B cell (primary cell): ENCODE data around the gene ZNF775. TPM values are rescaled to one million over a fixed set of nuclear protein-coding genes. Genes with fewer than 3 reads are reported as not detected.

Experiments used
- ATAC-seq: fragments of 200-7000 bp; cut with Tn5 transposase; one replicate; pipeline ENCODE4 v1.10.0; 2021; ENCODE audit warnings: low read depth, mild to moderate bottlenecking, moderate number of reproducible peaks, moderate library complexity
- CTCF ChIA-PET: fragments of 350-600 bp; sonication (Branson Sonifier 250); formaldehyde crosslinking; loops from one replicate; lab custom pipeline; 2021; ENCODE audit warnings: antibody characterized with exemption, inconsistent platforms; lab: Charles Lee
- POLR2A ChIA-PET: fragments of 350-600 bp; sonication (Branson Sonifier 250); formaldehyde crosslinking; loops from one replicate; lab custom pipeline; 2021; ENCODE audit warnings: antibody characterized with exemption; lab: Charles Lee
- DNase-seq: peaks from one replicate; pipeline ENCODE4 v3.0.0; 2013
- H2AFZ ChIP-seq: 2 replicates; pipeline ENCODE4 v1.6.1; 2012; ENCODE audit warnings: mild to moderate bottlenecking, low read depth, low read length; ENCODE audit not compliant: insufficient read depth, poor library complexity, severe bottlenecking
- H3K27ac ChIP-seq, 2 donors: 1 replicate in 1 of 2; 2 replicates in 1 of 2; pipeline ENCODE4 v1.5.1; 2012 to 2013; ENCODE audit warnings: low read length in 2 of 2, mild to moderate bottlenecking in 2 of 2, moderate library complexity in 1 of 2
- H3K27me3 ChIP-seq, 4 experiments: fragments of 200-600 bp in 1 of 4; sonication (generic) in 1 of 4; replicated peaks in 1 of 4; 1 replicate in 2 of 4; 2 replicates in 2 of 4; pipeline versions ENCODE4 v1.6.1 to v1.7.0; 2013 to 2016; ENCODE audit warnings: low read length in 3 of 4, mild to moderate bottlenecking in 2 of 4, mixed read lengths in 1 of 4, moderate library complexity in 1 of 4; ENCODE audit not compliant: insufficient read depth in 4 of 4, control insufficient read depth in 3 of 4; ENCODE audit errors: control extremely low read depth in 1 of 4
- H3K36me3 ChIP-seq, 2 experiments: replicated peaks in 1 of 2; 1 replicate in 1 of 2; 2 replicates in 1 of 2; pipeline versions ENCODE4 v1.6.1 to v1.7.1; 2013; ENCODE audit warnings: low read length in 1 of 2; ENCODE audit not compliant: insufficient read depth in 2 of 2, control insufficient read depth in 1 of 2; ENCODE audit errors: control extremely low read depth in 1 of 2, extremely low read depth in 1 of 2
- H3K4me1 ChIP-seq, 2 donors: fragments of 200-600 bp in 1 of 2; sonication (generic) in 1 of 2; 1 replicate in 1 of 2; 2 replicates in 1 of 2; pipeline versions ENCODE4 v1.5.1 to v1.6.1; 2013 to 2017; ENCODE audit warnings: low read length in 2 of 2; ENCODE audit not compliant: control insufficient read depth in 2 of 2, insufficient read depth in 2 of 2
- H3K4me2 ChIP-seq: replicated peaks from 2 replicates; pipeline ENCODE3; 2012; ENCODE audit warnings: mild to moderate bottlenecking, low read depth, low read length; ENCODE audit not compliant: poor library complexity, severe bottlenecking
- H3K4me3 ChIP-seq, 5 experiments: fragments of 200-600 bp in 1 of 5; sonication (generic) in 1 of 5; 1 replicate in 3 of 5; 2 replicates in 2 of 5; pipeline versions ENCODE4 v1.5.1 to v1.7.0; 2011 to 2016; ENCODE audit warnings: low read length in 4 of 5, mild to moderate bottlenecking in 4 of 5, low read depth in 2 of 5, control low read depth in 1 of 5, moderate library complexity in 1 of 5; ENCODE audit not compliant: insufficient read depth in 1 of 5; ENCODE audit errors: control extremely low read depth in 1 of 5, extremely low read depth in 1 of 5
- H3K79me2 ChIP-seq: fragments of 200-600 bp; sonication (generic); one replicate; pipeline ENCODE4 v1.6.0; 2016; ENCODE audit warnings: low read length; ENCODE audit not compliant: control insufficient read depth, insufficient read depth
- H3K9ac ChIP-seq: fragments of 200-600 bp; sonication (generic); 2 replicates; pipeline ENCODE4 v1.6.1; 2017; ENCODE audit warnings: mild to moderate bottlenecking, low read length, moderate library complexity
- H3K9me3 ChIP-seq, 3 donors: one replicate each; pipeline versions ENCODE4 v1.6.1 to v1.7.1; 2013; ENCODE audit warnings: low read length in 2 of 3; ENCODE audit not compliant: control insufficient read depth in 2 of 3, insufficient read depth in 1 of 3; ENCODE audit errors: control extremely low read depth in 1 of 3
- H4K20me1 ChIP-seq: 2 replicates; pipeline ENCODE4 v1.6.0; 2012; ENCODE audit warnings: mild to moderate bottlenecking, low read length; ENCODE audit not compliant: insufficient read depth, control insufficient read depth, poor library complexity, severe bottlenecking
- H3K27ac Mint-ChIP-seq: one replicate; pipeline ENCODE4 v1.8.0; 2021; ENCODE audit warnings: mixed read lengths
- H3K27me3 Mint-ChIP-seq: one replicate; pipeline ENCODE4 v1.8.0; 2021; ENCODE audit warnings: mixed read lengths
- H3K4me1 Mint-ChIP-seq: one replicate; pipeline ENCODE4 v1.8.0; 2021; ENCODE audit warnings: mixed read lengths
- H3K4me3 Mint-ChIP-seq: one replicate; pipeline ENCODE4 v1.8.0; 2021; ENCODE audit warnings: mixed read lengths
- H3K9me3 Mint-ChIP-seq: one replicate; pipeline ENCODE4 v1.8.0; 2022; ENCODE audit warnings: mixed read lengths; ENCODE audit not compliant: insufficient read depth
- CTCF ChIP-seq: fragments of 200-600 bp; IDR thresholded peaks from one replicate; pipeline ENCODE4 v1.8.0; 2022; ENCODE audit warnings: antibody characterized with exemption, mild to moderate bottlenecking
- EZH2 ChIP-seq: IDR thresholded peaks from 2 replicates; pipeline ENCODE4 v1.6.1; 2012; ENCODE audit warnings: borderline replicate concordance, low read depth, mild to moderate bottlenecking, moderate library complexity, low read length; ENCODE audit not compliant: insufficient read depth, poor library complexity, severe bottlenecking
- WGBS: methylation state at CpG from one replicate; pipeline ENCODE4 v1.1.5; 2013; ENCODE audit warnings: missing lambda C conversion rate; ENCODE audit not compliant: insufficient coverage; 5-methylcytosine and 5-hydroxymethylcytosine counted together
- intact Hi-C: fragments of 100-400 bp; cut with micrococcal nuclease; formaldehyde crosslinking; loops from one replicate; pipeline ENCODE4 v1.10.0; 2022
- polyA plus RNA-seq: library from polyadenylated mRNA; depleted of rRNA; stranded (reverse); fragments of >200 nt; gene quantifications from 2 replicates; pipeline ENCODE4 v1.2.3, GENCODE V29; 2012
- total RNA-seq, 2 donors: library from RNA; stranded (reverse); fragments of 120-200 nt in 1 of 2; gene quantifications; 1 replicate in 1 of 2; 2 replicates in 1 of 2; pipeline versions ENCODE4 v1.2.3 to v1.2.4, GENCODE V29; 2013 to 2022

ZNF775 gene
- total and polyA plus RNA-seq, 2 donors (not counting 1 experiment from before 2014, with no cell fraction given), result 4.2 to 12.1 TPM

GRCh38 chr7:150336746-150337145 lies 42.4 kb upstream of the ZNF775 start:
- DNase-seq (no peak), ATAC-seq (no peak)
- no peak overlapping the region for H3K27ac ChIP-seq
- Mint-ChIP-seq H3K27ac (no peak overlapping the region), H3K9me3 (no peaks in the 10 kb centered on the region), H3K27me3 (peaks cover 14% of the 10 kb centered on the region), H3K4me3 (no peak overlapping the region), H3K4me1 (peaks cover 15% of the 10 kb centered on the region)
- 97% methylated on average over 14 of the region's 14 CpGs for WGBS
- H3K9ac ChIP-seq, result no peak overlapping the region
- TF ChIP-seq EZH2 (no peak), CTCF (no peak)
- peaks cover 12 to 15% of the 10 kb centered on the region in 2 donors for H3K4me1 ChIP-seq
- H3K36me3 ChIP-seq, result no peaks in the 10 kb centered on the region
- no peaks in the 10 kb centered on the region for H4K20me1 ChIP-seq
- POLR2A ChIA-PET, result no interaction called here
- H2AFZ ChIP-seq, result no peak overlapping the region
- peaks cover 0 to 14% (median 6%) of the 10 kb centered on the region in 4 experiments for H3K27me3 ChIP-seq
- intact Hi-C loops, result no loop called here
- H3K4me3 ChIP-seq, result no peak overlapping the region
- H3K79me2 ChIP-seq, result no peaks in the 10 kb centered on the region
- CTCF ChIA-PET, result no interaction called here
- no peak overlapping the region for H3K4me2 ChIP-seq
- H3K9me3 ChIP-seq, result peaks cover 0 to 4% (median 0%) of the 10 kb centered on the region in 3 donors

- intact Hi-C loops, result no loop called here
- DNase-seq, result no peak
- H3K27ac ChIP-seq, result no peak overlapping the region
- H3K4me2 ChIP-seq, result no peak overlapping the region
- Mint-ChIP-seq H3K27me3 (peaks cover 18% of the 10 kb centered on the region), H3K4me1 (peaks cover 19% of the 10 kb centered on the region), H3K9me3 (no peaks in the 10 kb centered on the region), H3K4me3 (no peak overlapping the region), H3K27ac (no peak overlapping the region)
- no peak for TF ChIP-seq CTCF
- TF ChIP-seq EZH2, result no peak
- 99% methylated on average over 18 of the region's 18 CpGs for WGBS
- H3K36me3 ChIP-seq, result no peaks in the 10 kb centered on the region
- peaks cover 12 to 15% of the 10 kb centered on the region in 2 donors for H3K4me1 ChIP-seq
- H2AFZ ChIP-seq, result no peak overlapping the region
- CTCF ChIA-PET, result no interaction called here
- POLR2A ChIA-PET, result no interaction called here
- no peak for ATAC-seq
- no peak overlapping the region for H3K4me3 ChIP-seq
- H3K9me3 ChIP-seq, result peaks cover 0 to 4% (median 0%) of the 10 kb centered on the region in 3 donors
- H3K9ac ChIP-seq, result no peak overlapping the region
- H3K79me2 ChIP-seq, result no peaks in the 10 kb centered on the region
- no peaks in the 10 kb centered on the region for H4K20me1 ChIP-seq
- peaks cover 0 to 18% (median 7%) of the 10 kb centered on the region in 4 experiments for H3K27me3 ChIP-seq
Measured at GRCh38 chr7:150337179-150337578, 42.0 kb upstream of the ZNF775 start.
